SK-MEL-5 (cell line): ENCODE measurements around the gene CDX2. TPM values are rescaled to one million over a fixed set of nuclear protein-coding genes. Genes with fewer than 3 reads are reported as not detected.
"Not testable (repeated sequence)": the region's sequence is repeated elsewhere in the genome, so short reads cannot be mapped to it uniquely, and the experiment has no call there.

ENCODE experiments used
- DNase-seq: peaks from one replicate; pipeline ENCODE4 v3.0.0-alpha.2; 2016; ENCODE audit warnings: low read depth, low spot score
- in situ Hi-C: cut with HindIII; loops from 2 replicates; pipeline ENCODE4 v1.10.0; 2016; ENCODE audit warnings: low sequenced_read_pairs, high pct_unique_total_duplicates, low pct_unique_long_range_greater_than_20kb
- polyA plus RNA-seq, 2 experiments: library from polyadenylated mRNA; depleted of rRNA; stranded (reverse); fragments of >200 nt; gene quantifications; 2 replicates each; pipeline ENCODE4 v1.2.3, GENCODE V29; 2015
- total RNA-seq: library from RNA; depleted of rRNA; stranded (reverse); fragments of >200 nt; shearing (Covaris generic); gene quantifications from 2 replicates; pipeline ENCODE4 v1.2.3, GENCODE V29; 2014; rRNA removed

CDX2 gene, protein sequence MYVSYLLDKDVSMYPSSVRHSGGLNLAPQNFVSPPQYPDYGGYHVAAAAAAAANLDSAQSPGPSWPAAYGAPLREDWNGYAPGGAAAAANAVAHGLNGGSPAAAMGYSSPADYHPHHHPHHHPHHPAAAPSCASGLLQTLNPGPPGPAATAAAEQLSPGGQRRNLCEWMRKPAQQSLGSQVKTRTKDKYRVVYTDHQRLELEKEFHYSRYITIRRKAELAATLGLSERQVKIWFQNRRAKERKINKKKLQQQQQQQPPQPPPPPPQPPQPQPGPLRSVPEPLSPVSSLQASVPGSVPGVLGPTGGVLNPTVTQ
- total RNA-seq = 2.5 and 4.4 TPM in 2 replicates
- polyA plus RNA-seq (2015; cell fraction: cytosol; rRNA removed) = 5.1 and 6.3 TPM in 2 replicates
- 0.30 and 0.70 TPM in 2 replicates for polyA plus RNA-seq (2015; cell fraction: nucleus; rRNA removed)

DNA sequence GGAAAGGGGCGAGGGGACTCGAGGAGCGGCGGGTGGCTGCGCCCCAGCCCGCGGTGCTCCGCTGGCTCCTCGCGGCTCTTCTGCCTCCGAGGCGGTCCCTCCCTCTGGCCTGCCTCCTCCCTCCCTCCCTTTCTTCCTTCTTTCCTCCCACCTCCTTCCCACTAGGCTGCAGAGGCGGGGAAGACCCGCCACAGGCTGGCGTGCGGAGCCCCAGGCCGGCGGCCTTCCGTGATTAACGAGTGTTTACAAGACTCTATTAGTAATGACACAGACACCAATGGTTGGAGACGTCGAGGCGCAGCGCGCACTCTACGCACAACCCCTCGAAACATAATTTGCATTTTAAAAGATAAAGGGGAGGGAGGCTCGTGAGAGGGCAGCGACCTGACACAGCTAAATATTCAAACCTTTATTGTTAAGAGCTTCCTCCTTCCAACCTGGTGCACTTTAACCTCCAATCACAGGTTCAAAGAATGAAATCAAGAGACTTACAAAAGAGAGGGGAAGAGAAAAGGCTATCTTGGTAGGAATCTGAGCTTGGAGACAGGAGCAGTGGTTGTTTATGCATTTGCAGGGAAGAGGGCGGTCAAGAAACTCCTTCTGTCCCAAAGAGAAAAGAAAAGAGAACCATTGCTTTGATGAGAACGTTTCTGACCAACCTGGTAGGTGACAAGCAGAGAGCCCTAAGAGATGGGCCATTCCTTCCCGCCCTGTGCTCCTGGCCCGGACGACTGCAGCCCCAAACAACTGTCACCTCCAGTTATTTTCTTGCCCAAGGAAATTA, at the start of gene CDX2:
Gene CDX2, minus strand, starts transcription at position 234 of the 784 bp plus-strand sequence. CDS start 309 bp downstream, outside the sequence.
- in situ Hi-C loops = loop anchor here (25.0 kb wide), 1 partner anchor 107 kb away; no protein-coding TSS in a partner anchor
- peak; percentile 26 for DNase-seq

DNA sequence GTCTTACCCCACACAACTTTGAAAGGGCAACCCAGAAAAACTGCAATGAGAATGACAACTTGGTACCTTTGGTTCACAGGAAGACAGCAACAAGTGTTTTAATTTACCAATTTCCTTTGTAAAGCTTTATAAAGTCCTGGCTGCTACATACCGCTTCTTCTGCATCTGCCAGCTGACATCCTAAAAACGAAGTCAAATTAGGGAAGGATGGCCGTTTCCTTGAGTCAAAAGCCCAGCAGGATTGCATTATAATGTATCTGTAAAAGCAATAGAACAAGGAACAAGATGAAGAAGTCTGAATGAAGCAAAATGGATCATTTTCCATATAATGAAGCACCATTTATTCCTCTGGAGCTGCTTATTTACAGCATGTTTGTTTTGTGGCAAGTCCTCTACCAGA, 45.2 kb upstream of the CDX2 start:
- in situ Hi-C loops = no loop called here
- no peak for DNase-seq

DNA sequence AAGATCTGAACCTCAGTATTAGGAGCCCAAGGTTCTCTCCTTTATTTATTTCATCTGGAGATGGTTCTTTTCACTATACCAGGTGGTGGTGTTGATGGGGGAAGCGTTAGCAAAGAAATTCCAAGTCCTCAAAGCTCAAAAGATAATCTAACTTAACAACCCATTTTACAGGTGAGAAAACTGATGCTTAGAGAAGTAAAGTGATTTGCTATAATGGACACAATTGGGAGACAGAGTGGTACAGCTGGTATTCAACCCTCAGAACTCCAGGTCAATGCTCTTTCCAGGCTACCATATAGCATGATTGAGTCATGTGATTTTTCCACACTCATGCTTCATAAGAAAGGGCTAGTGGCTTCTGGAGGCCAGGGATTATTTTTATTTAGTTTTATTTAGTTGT, 44.4 kb upstream of the CDX2 start:
- DNase-seq = no peak
- in situ Hi-C loops = no loop called here

DNA sequence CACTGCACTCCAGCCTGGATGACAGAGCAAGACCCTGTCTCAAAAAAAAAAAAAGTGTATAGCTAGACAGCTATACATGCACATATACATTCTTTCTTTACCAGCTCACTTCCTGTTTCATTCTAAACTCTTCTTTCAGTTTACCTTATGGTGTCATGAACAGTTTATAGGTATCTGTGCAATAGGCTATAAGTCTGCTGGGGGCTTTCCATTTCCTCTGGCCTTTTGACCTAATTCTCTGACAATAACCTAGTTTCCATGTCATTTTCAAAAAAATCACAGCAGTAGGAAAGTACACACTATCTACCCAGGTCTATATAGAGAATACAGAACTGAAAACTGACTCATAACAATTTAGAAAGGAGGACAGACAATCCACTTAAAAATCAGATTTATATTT, 43.8 kb upstream of the CDX2 start:
- in situ Hi-C loops = no loop called here
- no peak for DNase-seq

DNA sequence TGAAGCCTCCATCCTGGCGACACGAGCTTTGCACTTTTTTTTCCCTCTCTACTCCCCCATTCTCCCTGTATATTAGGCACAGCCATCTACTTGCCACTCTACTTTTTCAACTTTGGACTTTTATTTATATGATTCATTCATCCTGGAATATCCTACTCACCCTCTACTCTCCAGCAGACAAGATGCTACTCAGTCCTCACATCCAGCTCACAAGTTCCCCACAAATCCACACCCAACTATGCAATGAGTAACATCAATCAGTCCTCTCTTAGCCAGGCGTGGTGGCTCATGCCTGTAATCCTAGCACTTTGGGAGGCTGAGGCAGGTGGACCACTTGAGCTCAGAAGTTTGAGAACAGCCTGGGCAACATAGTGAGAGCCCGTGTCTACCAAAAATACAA, 43.3 kb upstream of the CDX2 start:
- in situ Hi-C loops = no loop called here
- no peak for DNase-seq

DNA sequence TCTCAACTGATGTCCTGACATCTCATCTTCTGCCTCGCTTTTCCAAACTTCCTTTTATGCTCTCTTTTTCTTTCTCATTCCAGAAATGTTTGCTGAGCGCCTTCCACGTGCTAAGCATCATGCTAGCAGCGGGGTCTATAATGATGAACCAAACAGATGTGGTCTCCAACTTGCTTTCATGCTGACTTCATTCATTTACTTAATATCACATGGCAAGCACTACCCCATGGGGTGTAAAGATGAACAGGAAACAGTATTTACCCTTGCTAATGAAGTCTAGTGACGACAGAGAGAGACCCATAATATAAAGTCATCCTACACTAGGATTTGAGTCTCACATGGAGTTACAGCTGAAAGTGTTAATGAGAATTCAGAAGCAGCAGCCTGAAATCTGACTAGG, 40.9 kb upstream of the CDX2 start:
- DNase-seq = no peak
- in situ Hi-C loops = no loop called here

DNA sequence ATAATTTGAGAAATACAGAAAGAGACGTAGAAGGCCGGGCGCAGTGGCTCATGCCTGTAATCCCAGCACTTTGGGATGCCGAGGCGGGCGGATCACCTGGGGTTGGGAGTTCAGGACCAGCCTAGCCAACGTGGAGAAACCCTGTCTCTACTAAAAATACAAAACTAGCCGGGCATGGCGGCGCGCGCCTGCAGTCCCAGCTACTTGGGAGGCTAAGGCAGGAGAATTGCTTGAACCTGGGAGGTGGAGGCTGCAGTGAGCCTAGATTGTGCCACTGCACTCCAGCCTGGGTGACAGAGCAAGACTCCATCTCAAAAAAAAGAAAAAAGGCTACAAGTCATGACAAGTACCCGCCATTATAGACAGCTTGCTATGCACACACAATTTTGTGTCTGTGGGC, 35.9 kb upstream of the CDX2 start:
- in situ Hi-C loops, DNase-seq: not testable (repeated sequence)

DNA sequence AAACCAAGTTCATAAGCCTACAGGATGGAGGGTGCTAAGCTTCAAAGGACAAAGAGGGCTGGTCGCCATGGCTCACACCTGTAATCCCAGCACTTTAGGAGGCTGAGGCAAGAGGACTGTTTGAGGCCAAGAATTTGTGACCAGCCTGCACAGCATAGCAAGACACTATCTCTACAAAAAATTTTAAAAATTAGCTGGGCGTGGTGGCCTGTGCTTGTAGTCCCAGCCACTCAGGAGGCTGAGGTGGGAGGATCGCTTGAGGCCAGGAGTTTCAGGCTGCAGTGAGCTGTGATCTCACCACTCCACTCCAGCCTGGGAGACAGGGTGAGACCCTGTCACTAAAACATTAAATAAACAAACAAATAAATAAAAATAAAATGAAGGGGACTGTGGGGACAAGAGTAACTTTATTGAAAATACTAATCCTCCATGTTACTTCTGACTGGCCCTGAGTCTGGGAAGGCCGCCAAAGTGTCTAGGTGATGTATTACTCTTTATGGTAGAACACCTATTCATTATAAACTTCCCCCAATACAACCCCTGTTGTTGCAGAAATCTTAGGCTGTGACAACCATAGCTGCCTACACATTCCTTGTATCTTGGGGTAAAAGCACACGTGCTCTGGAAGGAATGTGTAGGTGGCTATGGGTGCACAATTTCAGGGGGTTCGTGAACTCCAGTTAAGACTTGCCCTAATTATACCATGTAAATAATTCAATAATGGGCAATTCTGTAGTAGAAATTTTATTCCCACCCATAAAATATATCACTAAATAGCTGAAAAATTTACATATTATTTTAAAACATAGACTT, 34.0 kb upstream of the CDX2 start:
- no peak for DNase-seq
- in situ Hi-C loops = no loop called here

DNA sequence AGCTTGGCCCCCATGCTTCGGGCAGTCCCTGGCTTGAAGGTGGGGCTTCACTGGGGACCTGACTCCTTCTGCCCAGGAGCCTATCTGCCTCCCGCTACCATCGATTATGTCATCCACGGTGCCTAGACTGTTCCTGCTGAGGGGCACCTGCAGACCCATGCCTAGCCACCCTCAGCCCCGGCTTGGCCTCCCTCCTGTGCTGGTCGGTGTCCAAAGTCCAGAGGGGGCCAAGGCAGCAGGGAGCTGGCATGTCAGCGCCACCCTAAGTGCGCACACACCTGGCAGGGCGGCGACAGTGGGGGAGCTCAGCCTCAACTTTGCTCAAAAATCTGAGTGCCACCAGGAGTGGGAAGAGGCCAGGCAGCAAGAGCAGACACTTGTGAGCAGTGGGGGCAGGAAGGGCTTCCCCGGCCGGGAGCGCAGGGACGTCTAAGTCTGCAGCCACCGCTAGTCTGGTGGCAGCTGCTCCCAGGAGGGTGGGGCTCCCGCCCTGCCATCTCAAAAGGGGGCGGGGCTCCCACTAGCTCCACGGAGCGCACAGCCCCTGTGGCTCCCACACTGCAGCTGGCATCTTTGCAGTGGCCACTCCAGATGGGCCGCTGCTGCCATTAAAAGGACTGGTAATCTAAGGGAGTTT, 32.8 kb upstream of the CDX2 start:
- DNase-seq = no peak
- in situ Hi-C loops = no loop called here

DNA sequence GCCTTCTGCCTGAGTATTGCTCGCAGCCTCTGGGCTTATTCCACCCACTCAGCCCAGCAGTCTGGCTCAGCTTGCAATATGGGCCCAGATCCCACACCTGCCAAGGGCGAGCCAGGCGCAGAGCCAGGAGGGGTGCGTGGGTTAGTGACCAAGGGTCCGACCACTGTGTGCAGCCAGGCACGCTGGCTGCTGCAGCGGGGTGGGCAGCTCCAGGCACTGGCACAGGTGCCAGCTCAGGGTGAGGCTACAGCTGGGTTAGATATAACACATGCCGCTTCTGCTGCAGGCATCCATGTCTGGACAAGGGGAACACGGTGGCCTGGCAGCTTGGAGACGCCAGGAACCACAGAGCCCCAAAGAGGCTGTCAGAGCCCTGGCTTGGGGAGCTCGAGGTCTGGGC, 31.9 kb upstream of the CDX2 start:
- in situ Hi-C loops = no loop called here
- no peak for DNase-seq

DNA sequence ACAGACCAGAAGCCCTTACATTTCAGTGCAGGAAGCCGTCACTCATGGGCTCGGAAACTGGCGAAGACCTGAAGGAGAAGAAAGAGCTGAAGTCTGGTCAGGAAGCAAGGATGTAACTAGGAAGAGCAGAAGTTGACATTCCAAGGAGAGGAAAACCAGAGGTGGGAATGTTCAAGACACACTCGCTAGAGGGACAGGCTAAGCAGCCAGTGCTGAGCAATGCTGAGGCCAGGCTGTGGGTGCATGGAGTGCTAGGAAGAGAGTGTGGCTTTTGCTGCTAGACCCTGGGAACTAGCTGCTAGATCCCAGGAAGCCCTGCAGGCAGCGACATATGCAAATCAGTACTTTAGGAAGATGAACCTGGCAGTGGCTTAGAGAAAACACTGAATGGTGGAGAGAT, 31.5 kb upstream of the CDX2 start:
- in situ Hi-C loops = no loop called here
- no peak for DNase-seq

DNA sequence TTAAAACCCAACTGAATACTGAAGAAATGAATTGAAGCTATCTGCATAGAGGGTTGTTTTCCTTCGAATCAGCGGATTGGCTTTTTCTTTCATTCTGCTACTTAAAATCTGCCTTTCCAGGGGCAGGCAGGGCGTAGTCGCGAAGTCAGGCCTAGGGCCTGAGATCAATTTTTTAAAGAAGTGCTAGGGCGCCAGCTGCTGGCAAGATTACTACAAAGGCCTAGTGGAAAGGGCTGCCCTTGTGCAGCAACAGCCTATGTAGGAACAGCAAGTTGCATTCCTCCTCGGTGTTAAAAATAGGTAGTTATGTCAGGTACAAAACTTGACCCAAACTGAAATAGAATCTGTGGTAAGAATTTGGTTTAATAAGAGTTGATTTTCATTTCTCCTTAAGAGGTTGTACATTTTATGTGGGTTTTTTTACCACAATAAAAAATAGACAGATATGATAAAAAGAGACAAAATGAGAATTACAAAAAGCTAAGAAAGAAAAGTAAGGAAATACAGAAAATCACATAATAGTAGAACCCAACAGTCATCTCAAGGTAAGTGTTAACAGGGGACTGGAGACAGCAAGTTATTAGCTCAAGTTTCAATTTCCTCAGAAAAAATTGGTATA, 28.9 kb upstream of the CDX2 start:
- peak; percentile 82 for DNase-seq
- in situ Hi-C loops = no loop called here

DNA sequence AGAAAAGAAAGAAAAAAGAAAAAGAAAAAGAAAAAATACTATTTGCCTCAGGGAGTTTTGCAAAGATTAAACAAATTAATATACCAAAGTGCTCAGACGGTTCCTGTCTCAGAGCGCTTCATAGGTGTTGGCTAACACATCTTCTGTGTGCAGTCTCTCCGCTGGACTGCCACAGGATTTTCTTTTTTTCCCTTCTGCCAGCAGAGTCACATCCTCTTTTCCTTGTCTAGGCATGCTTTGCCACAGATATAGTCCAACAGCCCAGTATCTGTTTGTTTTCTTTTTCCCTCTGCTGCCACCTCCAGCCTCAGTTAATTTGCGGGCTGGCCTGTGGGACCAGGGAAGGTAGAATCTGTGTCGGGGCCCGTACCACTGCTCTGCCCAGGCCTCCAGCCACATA, 22.8 kb upstream of the CDX2 start:
- in situ Hi-C loops = no loop called here
- no peak for DNase-seq

DNA sequence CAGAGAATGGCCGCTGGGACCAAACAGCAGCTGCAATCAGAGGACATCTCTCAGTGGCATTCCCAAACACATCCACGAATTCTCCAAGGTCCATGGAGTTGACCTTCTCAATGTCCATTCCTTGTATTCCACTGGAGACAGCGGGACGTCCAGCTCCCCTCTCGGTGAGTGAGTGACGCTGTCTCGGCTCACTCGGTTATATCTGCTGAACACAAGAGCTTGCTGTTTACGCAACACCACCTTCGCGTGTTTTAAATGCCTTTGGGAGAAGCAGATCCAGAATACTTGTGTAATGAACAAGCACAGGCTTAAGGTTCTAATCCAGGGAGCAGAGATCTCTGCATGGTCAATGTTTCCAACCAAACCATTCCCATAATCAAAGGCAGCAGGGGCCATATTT, 19.4 kb upstream of the CDX2 start, which contains the start of gene URAD:
Gene URAD, minus strand, starts transcription at position 174 of the 400 bp plus-strand sequence. Its CDS starts 56 bp downstream, at position 118.
- in situ Hi-C loops = no loop called here
- no peak for DNase-seq

DNA sequence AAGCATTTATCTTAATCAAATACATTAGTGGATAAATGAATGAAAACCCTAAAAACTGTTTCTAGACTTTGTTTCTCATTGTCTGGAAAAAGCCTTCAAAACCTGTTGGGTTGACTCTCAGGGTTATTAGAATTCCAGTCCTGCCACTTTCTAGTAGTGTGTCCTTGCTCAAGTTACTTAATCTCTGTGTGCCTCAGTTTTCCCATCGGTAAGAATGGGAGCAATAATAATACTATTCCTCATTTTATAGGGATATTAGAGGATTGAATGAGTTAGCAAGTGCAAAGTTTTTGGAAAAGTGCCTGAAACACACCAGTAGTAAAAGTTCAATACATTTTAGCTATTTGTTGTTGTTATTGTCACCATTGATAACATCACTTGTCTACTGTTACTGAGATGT, 16.5 kb upstream of the CDX2 start:
- DNase-seq = no peak
- in situ Hi-C loops = no loop called here

DNA sequence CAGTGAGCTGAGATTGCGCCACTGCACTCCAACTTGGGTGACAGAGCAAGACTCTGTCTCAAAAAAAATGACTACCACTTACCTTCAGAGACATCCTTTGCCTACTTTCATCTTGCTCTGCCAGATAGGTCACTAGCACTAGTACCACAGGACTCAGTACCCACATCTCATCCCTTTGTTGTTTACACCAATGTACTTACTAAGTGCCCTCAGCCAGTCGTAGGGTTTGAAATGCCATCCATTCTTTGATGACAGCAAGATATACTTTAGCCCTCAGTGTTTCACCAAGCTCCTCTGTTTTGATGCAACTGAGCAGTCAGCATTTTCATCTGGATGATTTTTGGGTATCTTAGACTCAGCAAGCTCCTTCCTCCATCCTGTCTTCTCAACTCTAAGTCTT, 13.2 kb upstream of the CDX2 start:
- in situ Hi-C loops = no loop called here
- no peak for DNase-seq

DNA sequence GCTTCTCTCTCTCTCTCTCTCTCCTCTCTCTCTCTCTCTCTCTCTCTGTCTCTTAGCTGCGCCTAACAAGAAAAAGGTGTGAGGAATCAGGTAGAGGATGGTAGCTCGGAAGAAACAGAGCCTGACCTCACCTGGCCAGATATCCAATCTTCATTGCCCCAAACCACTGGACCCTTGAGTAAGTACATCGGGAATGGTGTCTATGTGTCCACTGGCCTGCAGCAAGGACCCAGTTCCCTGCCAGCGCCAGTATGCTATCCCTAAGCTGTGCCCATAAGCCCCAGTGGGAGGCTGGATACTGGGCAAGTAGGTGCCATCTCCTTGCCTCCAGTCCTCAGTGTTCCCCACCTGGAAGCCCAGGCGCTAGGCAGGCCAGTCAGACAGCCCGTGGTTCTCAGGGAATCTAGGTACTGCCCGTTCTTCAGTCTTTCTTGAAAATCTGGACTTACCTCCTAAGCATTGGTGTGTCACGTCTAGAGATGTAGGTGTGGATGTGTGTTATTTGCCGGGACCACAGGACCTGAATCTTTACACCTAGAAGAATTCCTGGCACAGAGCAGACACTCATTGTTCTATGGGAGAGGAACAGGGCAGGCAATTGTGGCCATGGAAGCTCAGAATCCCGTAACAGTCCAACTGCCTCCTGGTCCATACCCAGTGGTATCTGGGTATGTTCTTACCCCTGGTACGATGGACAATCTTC, 12.0 kb upstream of the CDX2 start:
- in situ Hi-C loops = no loop called here
- no peak for DNase-seq
